RPMI8226 (cell line): ENCODE results near the gene SUMO1.

Source experiments
- DNase-seq: peaks from one replicate; pipeline ENCODE4 v3.0.0-alpha.2; 2015

Gene SUMO1

GRCh38 chr2:202194418-202194817 lies 44.0 kb downstream of the SUMO1 start:
- no peak for DNase-seq

- DNase-seq = no peak
Measured at GRCh38 chr2:202193881-202194353, 44.5 kb downstream of the SUMO1 start.

GRCh38 chr2:202193305-202193704 lies 45.1 kb downstream of the SUMO1 start:
- DNase-seq = no peak

- DNase-seq = no peak
Measured at GRCh38 chr2:202187570-202187969, 50.8 kb downstream of the SUMO1 start.

GRCh38 chr2:202186641-202187202 lies 51.7 kb downstream of the SUMO1 start:
- DNase-seq = no peak

- no peak for DNase-seq
Measured at GRCh38 chr2:202185156-202185555, 53.2 kb downstream of the SUMO1 start.

GRCh38 chr2:202184557-202184956 lies 53.8 kb downstream of the SUMO1 start:
- DNase-seq = no peak

- DNase-seq = peak; percentile 70
Measured at GRCh38 chr2:202178346-202178958, 59.9 kb downstream of the SUMO1 start.

GRCh38 chr2:202172439-202173211 lies 65.8 kb downstream of the SUMO1 start:
- no peak for DNase-seq

GRCh38 chr2:202171241-202171825 lies 67.1 kb downstream of the SUMO1 start:
- no peak for DNase-seq

GRCh38 chr2:202169832-202170424 lies 68.5 kb downstream of the SUMO1 start:
- no peak for DNase-seq

GRCh38 chr2:202169131-202169530 lies 69.3 kb downstream of the SUMO1 start:
- no peak for DNase-seq

GRCh38 chr2:202165945-202166344 lies 72.5 kb downstream of the SUMO1 start:
- DNase-seq = no peak

GRCh38 chr2:202165208-202165607 lies 73.2 kb downstream of the SUMO1 start:
- DNase-seq = no peak

GRCh38 chr2:202164411-202164810 lies 74.0 kb downstream of the SUMO1 start:
- DNase-seq = no peak

- DNase-seq = no peak
Measured at GRCh38 chr2:202161151-202161835, 77.1 kb downstream of the SUMO1 start.

- no peak for DNase-seq
Measured at GRCh38 chr2:202158796-202159195, 79.6 kb downstream of the SUMO1 start.

- DNase-seq = no peak
Measured at GRCh38 chr2:202157211-202157990, 81.0 kb downstream of the SUMO1 start.
